Panc1 (cell line): ENCODE data around the gene ZNF723.

ENCODE experiments used
- CTCF ChIP-seq: fragments of 450-650 bp; IDR thresholded peaks from 2 replicates; pipeline ENCODE4 v1.5.1; 2017; ENCODE audit warnings: mild to moderate bottlenecking
- TF ChIP-seq, protein P1 (sequence below), 2 experiments: IDR thresholded peaks; 2 replicates each; pipeline ENCODE4 v1.6.1; 2011 to 2012; ENCODE audit warnings: low read depth in 2 of 2, control low read depth in 1 of 2, low read length in 1 of 2, mild to moderate bottlenecking in 1 of 2, moderate library complexity in 1 of 2; ENCODE audit not compliant: insufficient read depth in 1 of 2

DNA sequence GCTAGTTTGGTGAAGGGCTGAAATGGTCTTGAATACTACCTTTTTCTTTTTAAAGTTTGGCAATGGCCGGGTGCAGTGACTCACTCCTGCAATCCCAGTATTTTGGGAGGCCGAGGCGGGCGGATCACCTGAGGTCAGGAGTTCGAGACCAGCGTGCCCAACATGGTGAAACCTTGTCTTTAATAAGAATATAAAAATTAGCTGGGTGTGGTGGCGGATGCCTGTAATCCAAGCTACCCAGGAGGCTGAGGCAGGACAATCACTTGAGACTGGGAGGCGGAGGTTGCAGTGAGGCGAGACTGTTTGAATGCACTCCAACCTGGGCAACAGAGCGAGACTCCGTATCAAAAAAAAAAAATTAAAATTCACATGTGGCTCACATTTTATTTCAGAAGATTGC, 880 bp upstream of the ZNF723 start:
- no peak for TF ChIP-seq CTCF
- TF ChIP-seq, protein P1, sequence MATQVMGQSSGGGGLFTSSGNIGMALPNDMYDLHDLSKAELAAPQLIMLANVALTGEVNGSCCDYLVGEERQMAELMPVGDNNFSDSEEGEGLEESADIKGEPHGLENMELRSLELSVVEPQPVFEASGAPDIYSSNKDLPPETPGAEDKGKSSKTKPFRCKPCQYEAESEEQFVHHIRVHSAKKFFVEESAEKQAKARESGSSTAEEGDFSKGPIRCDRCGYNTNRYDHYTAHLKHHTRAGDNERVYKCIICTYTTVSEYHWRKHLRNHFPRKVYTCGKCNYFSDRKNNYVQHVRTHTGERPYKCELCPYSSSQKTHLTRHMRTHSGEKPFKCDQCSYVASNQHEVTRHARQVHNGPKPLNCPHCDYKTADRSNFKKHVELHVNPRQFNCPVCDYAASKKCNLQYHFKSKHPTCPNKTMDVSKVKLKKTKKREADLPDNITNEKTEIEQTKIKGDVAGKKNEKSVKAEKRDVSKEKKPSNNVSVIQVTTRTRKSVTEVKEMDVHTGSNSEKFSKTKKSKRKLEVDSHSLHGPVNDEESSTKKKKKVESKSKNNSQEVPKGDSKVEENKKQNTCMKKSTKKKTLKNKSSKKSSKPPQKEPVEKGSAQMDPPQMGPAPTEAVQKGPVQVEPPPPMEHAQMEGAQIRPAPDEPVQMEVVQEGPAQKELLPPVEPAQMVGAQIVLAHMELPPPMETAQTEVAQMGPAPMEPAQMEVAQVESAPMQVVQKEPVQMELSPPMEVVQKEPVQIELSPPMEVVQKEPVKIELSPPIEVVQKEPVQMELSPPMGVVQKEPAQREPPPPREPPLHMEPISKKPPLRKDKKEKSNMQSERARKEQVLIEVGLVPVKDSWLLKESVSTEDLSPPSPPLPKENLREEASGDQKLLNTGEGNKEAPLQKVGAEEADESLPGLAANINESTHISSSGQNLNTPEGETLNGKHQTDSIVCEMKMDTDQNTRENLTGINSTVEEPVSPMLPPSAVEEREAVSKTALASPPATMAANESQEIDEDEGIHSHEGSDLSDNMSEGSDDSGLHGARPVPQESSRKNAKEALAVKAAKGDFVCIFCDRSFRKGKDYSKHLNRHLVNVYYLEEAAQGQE (IDR thresholded peaks at IDR 0.05; ENCODE audit: insufficient read depth in 1 of 2, low read depth in 2 of 2, low read length in 1 of 2): no peak
